Measurements from ENCODE around the gene RAB12. TPM values are rescaled to one million over a fixed set of nuclear protein-coding genes. Genes with fewer than 3 reads are reported as not detected.

RAB12 gene
- polyA plus RNA-seq, 1 donor from 2014 or later, result 102 TPM

GRCh38 chr18:8602557-8602956 lies 6.7 kb upstream of the RAB12 start (continued):
- TF ChIP-seq REST (IDR thresholded peaks at IDR 0.05; ENCODE audit: borderline replicate concordance), result no peak

GRCh38 chr18:8603663-8604520 lies 5.3 kb upstream of the RAB12 start:
- Histone ChIP-seq H3K4me3 (ENCODE audit: low read length) (no peak overlapping the region), H3K27ac (ENCODE audit: low read length) (no peak overlapping the region), H3K79me2 (replicated peaks; ENCODE audit: insufficient read depth, low read length) (no peaks in the 10 kb centered on the region), H3K9me3 (ENCODE audit: low read length) (no peaks in the 10 kb centered on the region), H4K20me1 (ENCODE audit: insufficient read depth) (no peaks in the 10 kb centered on the region), H3K9ac (ENCODE audit: low read length) (no peak overlapping the region), H3F3A (ENCODE audit: insufficient read depth, low read length, poor library complexity, severe bottlenecking) (no peaks in the 10 kb centered on the region), H3K9me2 (ENCODE audit: insufficient read depth, low read length) (no peaks in the 10 kb centered on the region), H3K36me3 (ENCODE audit: insufficient read depth, low read length) (no peaks in the 10 kb centered on the region), H2AFZ (ENCODE audit: low read depth, low read length) (no peak overlapping the region), H3K4me2 (ENCODE audit: low read length) (no peak overlapping the region), H3K27me3 (ENCODE audit: insufficient read depth, low read depth, low read length) (peaks cover 7% of the 10 kb centered on the region)
- TF ChIP-seq TAF1 (IDR thresholded peaks at IDR 0.05; ENCODE audit: low read depth), result no peak
- no peak for TF ChIP-seq MXI1 (conservative IDR thresholded peaks at IDR 0.05; ENCODE audit: poor library complexity, severe bottlenecking)
- no peak for TF ChIP-seq EZH2 (IDR thresholded peaks at IDR 0.05; ENCODE audit: borderline replicate concordance, insufficient read depth, low read length, poor library complexity, severe bottlenecking)
- no peak for TF ChIP-seq EP300 (conservative IDR thresholded peaks at IDR 0.05; ENCODE audit: poor library complexity, severe bottlenecking)
- TF ChIP-seq REST (IDR thresholded peaks at IDR 0.05; ENCODE audit: borderline replicate concordance), result no peak
- no peak for TF ChIP-seq RAD21 (conservative IDR thresholded peaks at IDR 0.05)
- no peak for TF ChIP-seq CTCF (IDR thresholded peaks at IDR 0.05; ENCODE audit: poor library complexity, severe bottlenecking)
- no peak for TF ChIP-seq POLR2AphosphoS5 (IDR thresholded peaks at IDR 0.05)
- TF ChIP-seq SMC3 (conservative IDR thresholded peaks at IDR 0.05; ENCODE audit: poor library complexity), result no peak
